ENCODE results near the gene DEDD2.

The DEDD2 gene

GRCh38 chr19:42241279-42241678, 23.8 kb upstream of the DEDD2 start:
- Mint-ChIP-seq H3K9me3 (ENCODE audit: low read depth) (no peaks in the 10 kb centered on the region), H3K4me3 (peak overlapping the region; percentile 91), H3K4me1 (ENCODE audit: low read depth) (peaks cover 42% of the 10 kb centered on the region), H3K27ac (peak overlapping the region; percentile 86), H3K36me3 (no peaks in the 10 kb centered on the region), H3K27me3 (no peaks in the 10 kb centered on the region)

GRCh38 chr19:42239544-42240220, 22.2 kb upstream of the DEDD2 start:
- H3K27me3 Mint-ChIP-seq: no peaks in the 10 kb centered on the region
- peaks cover 35% of the 10 kb centered on the region for H3K4me1 Mint-ChIP-seq (ENCODE audit: low read depth)
- peak overlapping the region; percentile 84 for H3K27ac Mint-ChIP-seq
- H3K36me3 Mint-ChIP-seq: no peaks in the 10 kb centered on the region
- no peaks in the 10 kb centered on the region for H3K9me3 Mint-ChIP-seq (ENCODE audit: low read depth)
- H3K4me3 Mint-ChIP-seq: no peak overlapping the region

- Mint-ChIP-seq H3K27ac (no peak overlapping the region), H3K27me3 (no peaks in the 10 kb centered on the region), H3K4me1 (ENCODE audit: low read depth) (peaks cover 18% of the 10 kb centered on the region), H3K4me3 (no peak overlapping the region), H3K36me3 (no peaks in the 10 kb centered on the region), H3K9me3 (ENCODE audit: low read depth) (no peaks in the 10 kb centered on the region)
Observed at GRCh38 chr19:42235181-42235580, 17.7 kb upstream of the DEDD2 start.

GRCh38 chr19:42234364-42234763, 16.9 kb upstream of the DEDD2 start:
- Mint-ChIP-seq H3K27ac (no peak overlapping the region), H3K4me1 (ENCODE audit: low read depth) (peaks cover 12% of the 10 kb centered on the region), H3K9me3 (ENCODE audit: low read depth) (no peaks in the 10 kb centered on the region), H3K27me3 (no peaks in the 10 kb centered on the region), H3K36me3 (no peaks in the 10 kb centered on the region), H3K4me3 (no peak overlapping the region)

GRCh38 chr19:42233678-42234292, 16.3 kb upstream of the DEDD2 start:
- Mint-ChIP-seq H3K9me3 (ENCODE audit: low read depth) (no peaks in the 10 kb centered on the region), H3K27ac (no peak overlapping the region), H3K27me3 (no peaks in the 10 kb centered on the region), H3K36me3 (no peaks in the 10 kb centered on the region), H3K4me1 (ENCODE audit: low read depth) (peaks cover 10% of the 10 kb centered on the region), H3K4me3 (no peak overlapping the region)

GRCh38 chr19:42233106-42233505, 15.6 kb upstream of the DEDD2 start:
- Mint-ChIP-seq H3K4me1 (ENCODE audit: low read depth) (peaks cover 12% of the 10 kb centered on the region), H3K27me3 (no peaks in the 10 kb centered on the region), H3K9me3 (ENCODE audit: low read depth) (no peaks in the 10 kb centered on the region), H3K36me3 (no peaks in the 10 kb centered on the region), H3K4me3 (no peak overlapping the region), H3K27ac (no peak overlapping the region)

DNA sequence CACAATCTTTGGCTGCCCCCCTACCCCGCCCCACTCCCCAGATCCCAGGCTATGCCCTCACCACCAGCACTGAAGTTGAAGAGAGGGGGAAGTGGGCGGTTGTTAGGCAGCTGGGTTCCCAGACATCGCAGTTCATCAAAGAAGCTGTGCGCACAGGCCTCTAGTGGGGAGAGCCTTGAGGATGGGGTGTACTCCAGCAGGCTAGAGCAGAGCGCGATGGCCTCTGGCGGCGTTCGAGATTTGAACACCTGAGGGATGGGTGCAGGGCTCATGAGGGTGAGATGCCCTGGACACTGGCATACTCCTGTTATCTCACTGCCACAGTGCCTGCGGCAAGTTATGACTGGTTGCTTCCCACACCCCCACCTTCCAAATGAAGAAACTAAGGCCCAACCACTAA, 15.0 kb upstream of the DEDD2 start:
- Mint-ChIP-seq H3K4me3 (no peak overlapping the region), H3K27me3 (no peaks in the 10 kb centered on the region), H3K9me3 (ENCODE audit: low read depth) (no peaks in the 10 kb centered on the region), H3K36me3 (no peaks in the 10 kb centered on the region), H3K4me1 (ENCODE audit: low read depth) (peaks cover 17% of the 10 kb centered on the region), H3K27ac (peak overlapping the region; percentile 46)

GRCh38 chr19:42230571-42230970, 13.1 kb upstream of the DEDD2 start:
- H3K4me1 Mint-ChIP-seq (ENCODE audit: low read depth): peaks cover 19% of the 10 kb centered on the region
- no peaks in the 10 kb centered on the region for H3K27me3 Mint-ChIP-seq
- H3K36me3 Mint-ChIP-seq: no peaks in the 10 kb centered on the region
- no peak overlapping the region for H3K27ac Mint-ChIP-seq
- no peak overlapping the region for H3K4me3 Mint-ChIP-seq
- no peaks in the 10 kb centered on the region for H3K9me3 Mint-ChIP-seq (ENCODE audit: low read depth)

- Mint-ChIP-seq H3K9me3 (ENCODE audit: low read depth) (no peaks in the 10 kb centered on the region), H3K27ac (no peak overlapping the region), H3K4me1 (ENCODE audit: low read depth) (peaks cover 19% of the 10 kb centered on the region), H3K4me3 (no peak overlapping the region), H3K36me3 (no peaks in the 10 kb centered on the region), H3K27me3 (no peaks in the 10 kb centered on the region)
Observed at GRCh38 chr19:42229855-42230351, 12.4 kb upstream of the DEDD2 start.

DNA sequence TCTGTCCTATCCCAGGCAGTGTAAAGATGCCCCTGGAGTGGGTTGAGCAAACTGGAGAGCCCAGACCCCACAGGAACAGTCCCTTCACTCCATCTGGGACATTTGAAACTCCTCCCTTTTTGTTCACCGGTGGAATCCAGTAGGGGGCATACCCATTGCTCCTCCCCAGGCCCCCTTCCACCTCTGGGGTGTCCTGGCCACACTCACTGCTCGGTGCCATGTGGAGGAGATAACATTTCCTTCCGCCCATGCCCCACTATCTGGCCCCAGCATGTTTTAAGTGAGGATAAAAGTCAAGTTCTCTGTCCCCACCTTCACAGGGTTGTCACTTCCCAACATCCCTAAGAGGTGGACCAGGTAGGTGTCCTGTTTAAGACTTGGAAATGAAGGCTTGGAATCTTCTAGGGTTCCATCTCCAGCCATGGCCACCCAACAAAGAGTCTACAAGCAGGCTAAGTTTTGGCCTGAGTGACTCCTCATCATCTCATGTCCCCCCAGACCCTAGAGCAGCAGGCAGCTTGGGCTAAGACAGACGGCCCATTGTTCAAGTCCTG, 11.9 kb upstream of the DEDD2 start:
- Mint-ChIP-seq H3K4me3 (no peak overlapping the region), H3K27me3 (no peaks in the 10 kb centered on the region), H3K27ac (no peak overlapping the region), H3K9me3 (ENCODE audit: low read depth) (no peaks in the 10 kb centered on the region), H3K4me1 (ENCODE audit: low read depth) (peaks cover 19% of the 10 kb centered on the region), H3K36me3 (no peaks in the 10 kb centered on the region)

- no peaks in the 10 kb centered on the region for H3K9me3 Mint-ChIP-seq (ENCODE audit: low read depth)
- peak overlapping the region; percentile 50 for H3K27ac Mint-ChIP-seq
- peaks cover 19% of the 10 kb centered on the region for H3K4me1 Mint-ChIP-seq (ENCODE audit: low read depth)
- H3K4me3 Mint-ChIP-seq: no peak overlapping the region
- H3K36me3 Mint-ChIP-seq: no peaks in the 10 kb centered on the region
- no peaks in the 10 kb centered on the region for H3K27me3 Mint-ChIP-seq
Observed at GRCh38 chr19:42228641-42229040, 11.2 kb upstream of the DEDD2 start.

- Mint-ChIP-seq H3K4me3 (no peak overlapping the region), H3K4me1 (ENCODE audit: low read depth) (peaks cover 30% of the 10 kb centered on the region), H3K9me3 (ENCODE audit: low read depth) (no peaks in the 10 kb centered on the region), H3K27ac (no peak overlapping the region), H3K36me3 (peaks cover 4% of the 10 kb centered on the region), H3K27me3 (no peaks in the 10 kb centered on the region)
Observed at GRCh38 chr19:42226886-42227285, 9.4 kb upstream of the DEDD2 start.

DNA sequence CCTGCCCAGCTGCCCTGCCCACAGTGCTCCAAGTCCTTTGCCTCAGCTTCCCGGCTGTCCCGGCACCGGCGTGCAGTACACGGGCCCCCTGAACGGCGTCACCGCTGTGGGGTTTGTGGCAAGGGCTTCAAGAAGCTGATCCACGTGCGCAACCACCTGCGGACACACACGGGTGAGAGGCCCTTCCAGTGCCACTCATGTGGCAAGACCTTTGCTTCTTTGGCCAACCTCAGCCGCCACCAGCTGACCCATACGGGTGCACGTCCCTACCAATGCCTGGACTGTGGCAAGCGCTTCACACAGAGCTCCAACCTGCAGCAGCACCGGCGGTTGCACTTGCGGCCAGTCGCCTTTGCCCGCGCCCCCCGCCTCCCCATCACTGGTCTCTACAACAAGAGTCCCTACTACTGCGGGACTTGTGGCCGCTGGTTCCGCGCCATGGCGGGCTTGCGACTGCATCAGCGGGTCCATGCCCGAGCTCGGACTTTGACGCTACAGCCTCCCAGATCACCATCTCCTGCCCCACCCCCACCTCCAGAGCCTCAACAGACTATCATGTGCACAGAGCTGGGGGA, 8.3 kb upstream of the DEDD2 start:
- H3K4me1 Mint-ChIP-seq (ENCODE audit: low read depth): peaks cover 32% of the 10 kb centered on the region
- H3K27ac Mint-ChIP-seq: no peak overlapping the region
- H3K9me3 Mint-ChIP-seq (ENCODE audit: low read depth): no peaks in the 10 kb centered on the region
- H3K27me3 Mint-ChIP-seq: no peaks in the 10 kb centered on the region
- H3K4me3 Mint-ChIP-seq: no peak overlapping the region
- peaks cover 4% of the 10 kb centered on the region for H3K36me3 Mint-ChIP-seq

DNA sequence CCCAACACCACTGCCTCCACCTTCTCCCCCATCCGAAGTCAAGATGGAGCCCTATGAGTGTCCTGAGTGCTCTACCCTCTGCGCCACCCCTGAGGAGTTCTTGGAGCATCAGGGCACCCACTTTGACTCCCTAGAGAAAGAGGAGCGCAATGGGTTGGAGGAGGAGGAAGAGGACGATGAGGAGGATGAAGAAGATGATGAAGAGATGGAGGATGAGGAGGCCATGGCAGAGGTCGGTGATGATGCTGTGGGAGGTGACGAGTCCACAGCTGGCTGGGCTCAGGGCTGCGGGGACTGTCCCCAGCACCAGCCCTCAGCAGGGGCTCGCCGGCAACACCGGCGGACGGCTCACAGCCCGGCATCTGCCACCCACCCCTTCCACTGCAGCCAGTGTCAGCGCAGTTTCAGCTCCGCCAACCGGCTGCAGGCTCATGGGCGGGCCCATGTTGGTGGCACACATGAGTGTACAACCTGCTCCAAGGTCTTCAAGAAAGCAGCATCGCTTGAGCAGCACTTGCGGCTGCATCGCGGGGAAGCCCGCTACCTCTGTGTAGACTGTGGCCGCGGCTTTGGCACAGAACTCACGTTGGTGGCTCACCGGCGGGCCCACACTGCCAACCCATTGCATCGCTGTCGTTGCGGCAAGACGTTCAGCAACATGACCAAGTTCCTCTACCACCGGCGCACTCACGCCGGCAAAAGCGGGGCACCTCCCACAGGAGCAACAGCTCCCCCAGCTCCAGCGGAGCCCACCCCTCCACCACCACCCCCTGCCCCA, 7.7 kb upstream of the DEDD2 start:
- Mint-ChIP-seq H3K36me3 (peaks cover 5% of the 10 kb centered on the region), H3K9me3 (ENCODE audit: low read depth) (no peaks in the 10 kb centered on the region), H3K4me1 (ENCODE audit: low read depth) (peaks cover 39% of the 10 kb centered on the region), H3K27ac (no peak overlapping the region), H3K4me3 (no peak overlapping the region), H3K27me3 (no peaks in the 10 kb centered on the region)

DNA sequence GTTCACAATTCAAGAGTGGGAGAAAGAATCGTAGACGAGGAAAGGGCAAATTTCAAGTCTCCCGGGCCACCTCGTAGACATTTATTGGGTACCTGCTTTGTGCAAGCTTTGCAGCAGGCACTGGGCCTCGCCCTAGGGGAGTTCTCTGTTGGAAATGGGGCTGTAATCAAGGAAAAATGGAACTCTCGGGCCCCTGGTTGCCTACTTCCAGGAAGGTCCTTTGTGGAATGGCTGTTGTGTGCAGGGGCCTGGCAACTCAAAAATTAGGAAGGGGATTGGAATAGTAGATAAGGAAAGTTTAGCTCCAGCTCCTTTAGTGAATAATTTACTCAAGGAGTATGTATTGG, 3.2 kb upstream of the DEDD2 start:
- peak overlapping the region; percentile 99 for H3K27ac Mint-ChIP-seq
- peak overlapping the region; percentile 100 for H3K4me3 Mint-ChIP-seq
- peaks cover 53% of the 10 kb centered on the region for H3K4me1 Mint-ChIP-seq (ENCODE audit: low read depth)
- H3K27me3 Mint-ChIP-seq: no peaks in the 10 kb centered on the region
- no peaks in the 10 kb centered on the region for H3K9me3 Mint-ChIP-seq (ENCODE audit: low read depth)
- H3K36me3 Mint-ChIP-seq: peaks cover 5% of the 10 kb centered on the region

Data from activated naive CD8-positive, alpha-beta T cell (primary cell).